A549 (cell line): ENCODE results near the gene GSK3B.
"Not testable (repeated sequence)": the region's sequence is repeated elsewhere in the genome, so short reads cannot be mapped to it uniquely, and the experiment has no call there.

Experiments
- KDM1A ChIP-seq: fragments of 200-600 bp; sonication (generic); IDR thresholded peaks from 2 replicates; pipeline ENCODE4 v1.6.1; 2016; ENCODE audit warnings: low read depth, mild to moderate bottlenecking
- TP53 ChIP-seq: fragments of 250-450 bp; sonication (Bioruptor Pico); IDR thresholded peaks from 2 replicates; pipeline ENCODE4 v1.5.0; 2021; ENCODE audit warnings: mild to moderate bottlenecking, moderate library complexity
- TF ChIP-seq, protein P1 (sequence below): fragments of >200 bp; sonication (Bioruptor Twin); formaldehyde crosslinking; IDR thresholded peaks from 3 replicates; pipeline ENCODE4 v1.5.1; 2016

DNA sequence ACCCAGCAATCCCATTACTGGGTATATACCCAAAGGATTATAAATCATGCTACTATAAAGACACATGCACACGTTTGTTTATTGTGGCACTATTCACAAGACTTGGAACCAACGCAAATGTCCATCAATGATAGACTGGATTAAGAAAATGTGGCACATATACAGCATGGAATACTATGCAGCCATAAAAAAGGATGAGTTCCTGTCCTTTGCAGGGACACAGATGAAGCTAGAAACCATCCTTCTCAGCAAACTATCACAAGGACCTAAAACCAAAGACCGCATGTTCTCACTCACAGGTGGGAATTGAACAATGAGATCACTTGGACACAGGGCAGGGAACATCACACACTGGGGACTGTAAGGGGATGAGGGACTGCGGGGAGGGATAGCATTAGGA, 107.4 kb downstream of the GSK3B start:
- TF ChIP-seq, protein P1, sequence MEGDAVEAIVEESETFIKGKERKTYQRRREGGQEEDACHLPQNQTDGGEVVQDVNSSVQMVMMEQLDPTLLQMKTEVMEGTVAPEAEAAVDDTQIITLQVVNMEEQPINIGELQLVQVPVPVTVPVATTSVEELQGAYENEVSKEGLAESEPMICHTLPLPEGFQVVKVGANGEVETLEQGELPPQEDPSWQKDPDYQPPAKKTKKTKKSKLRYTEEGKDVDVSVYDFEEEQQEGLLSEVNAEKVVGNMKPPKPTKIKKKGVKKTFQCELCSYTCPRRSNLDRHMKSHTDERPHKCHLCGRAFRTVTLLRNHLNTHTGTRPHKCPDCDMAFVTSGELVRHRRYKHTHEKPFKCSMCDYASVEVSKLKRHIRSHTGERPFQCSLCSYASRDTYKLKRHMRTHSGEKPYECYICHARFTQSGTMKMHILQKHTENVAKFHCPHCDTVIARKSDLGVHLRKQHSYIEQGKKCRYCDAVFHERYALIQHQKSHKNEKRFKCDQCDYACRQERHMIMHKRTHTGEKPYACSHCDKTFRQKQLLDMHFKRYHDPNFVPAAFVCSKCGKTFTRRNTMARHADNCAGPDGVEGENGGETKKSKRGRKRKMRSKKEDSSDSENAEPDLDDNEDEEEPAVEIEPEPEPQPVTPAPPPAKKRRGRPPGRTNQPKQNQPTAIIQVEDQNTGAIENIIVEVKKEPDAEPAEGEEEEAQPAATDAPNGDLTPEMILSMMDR: not testable (repeated sequence)
- TF ChIP-seq TP53 (CRISPR knock-in tag); KDM1A: not testable (repeated sequence)
